HG02642 (cell line): Measurements from ENCODE around the gene CFAP300.

Source experiments
- ATAC-seq: cut with Tn5 transposase; IDR thresholded peaks from one replicate; pipeline ENCODE4 v1.9.1; 2021; ENCODE audit warnings: mild to moderate bottlenecking; ENCODE audit not compliant: unreplicated experiment, poor library complexity

The CFAP300 gene

DNA sequence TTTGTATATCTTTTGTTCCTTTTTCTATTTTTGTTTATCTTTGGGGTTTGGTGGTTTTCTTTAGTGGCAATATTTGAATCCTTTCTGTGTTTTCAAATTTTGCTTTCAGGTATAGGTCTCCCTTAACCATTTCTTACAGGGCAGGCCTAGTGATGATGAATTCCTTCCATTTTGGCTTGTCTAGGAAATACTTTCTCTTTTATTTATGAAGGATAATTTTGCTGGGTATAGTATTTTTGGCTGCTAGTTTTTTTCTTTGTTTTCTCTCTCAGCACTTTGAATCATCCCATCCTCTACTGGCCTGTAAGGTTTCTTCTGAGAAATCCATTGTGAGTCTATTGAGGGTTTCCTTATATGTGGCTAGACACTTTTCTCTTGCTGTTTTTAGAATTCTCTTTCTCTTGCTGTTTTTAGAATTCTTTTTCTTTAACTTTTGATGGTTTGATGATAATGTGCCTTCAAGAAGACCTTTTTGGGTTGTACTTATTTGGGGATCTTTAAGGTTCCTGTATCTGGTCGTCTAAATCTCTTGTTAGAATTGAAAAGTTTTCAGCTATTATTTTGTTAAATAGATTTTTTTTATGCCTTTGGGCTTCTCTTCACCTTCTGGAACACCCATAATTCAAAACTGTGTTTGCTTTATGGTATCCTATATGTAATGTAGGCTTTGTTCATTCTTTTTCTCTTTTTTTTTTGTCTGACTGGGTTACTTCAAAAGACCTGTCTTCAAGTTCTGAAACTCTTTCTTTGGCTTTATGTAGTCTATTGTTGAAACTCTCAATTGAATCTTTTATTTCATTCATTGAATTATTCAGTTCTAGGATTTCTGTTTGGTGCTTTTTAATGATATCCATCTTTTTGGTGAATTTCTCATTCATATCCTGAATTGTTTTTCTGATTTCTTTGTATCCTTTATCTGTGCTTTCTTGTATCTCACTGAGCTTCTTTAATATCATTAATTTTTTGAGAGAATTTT, 24.5 kb downstream of the CFAP300 start:
- ATAC-seq, result no peak

DNA sequence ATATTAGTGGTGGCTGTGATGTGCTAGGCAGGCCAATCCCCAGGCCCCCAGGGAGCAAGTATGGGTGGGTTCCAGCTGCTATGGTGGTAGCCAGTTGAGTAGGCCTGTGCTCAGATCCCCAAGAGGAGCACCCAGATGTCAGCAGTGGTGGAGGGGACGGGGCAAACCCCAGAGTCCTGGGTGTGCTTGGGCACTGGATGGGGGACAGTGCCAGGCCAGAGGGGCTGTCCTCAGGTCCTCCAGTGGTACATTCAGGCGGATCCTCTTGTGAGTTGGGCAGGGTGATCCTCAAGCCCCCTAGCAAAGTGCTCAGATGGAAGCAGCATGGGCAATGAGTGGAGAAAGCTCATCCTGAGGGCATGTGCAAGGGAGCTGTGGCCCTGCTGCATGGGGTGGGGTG, 26.0 kb downstream of the CFAP300 start:
- no peak for ATAC-seq

DNA sequence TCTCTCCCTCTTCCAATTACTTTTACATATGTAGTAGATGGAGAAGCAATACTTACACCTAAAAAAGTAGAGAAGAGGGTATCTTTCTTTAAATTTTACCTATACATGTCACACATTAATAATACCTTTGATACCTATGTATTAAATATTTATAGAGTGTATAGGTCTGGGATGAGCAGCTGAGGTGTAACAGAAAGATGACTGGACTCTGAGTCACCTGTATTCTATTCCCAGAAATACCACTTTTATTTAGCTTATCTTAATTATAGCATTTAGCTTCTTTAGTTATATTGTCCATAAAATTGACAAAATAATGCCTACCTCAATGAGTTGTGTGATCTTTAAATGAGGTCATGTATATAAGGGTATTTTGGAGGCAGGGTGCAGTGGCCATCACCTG, 32.4 kb downstream of the CFAP300 start:
- no peak for ATAC-seq

DNA sequence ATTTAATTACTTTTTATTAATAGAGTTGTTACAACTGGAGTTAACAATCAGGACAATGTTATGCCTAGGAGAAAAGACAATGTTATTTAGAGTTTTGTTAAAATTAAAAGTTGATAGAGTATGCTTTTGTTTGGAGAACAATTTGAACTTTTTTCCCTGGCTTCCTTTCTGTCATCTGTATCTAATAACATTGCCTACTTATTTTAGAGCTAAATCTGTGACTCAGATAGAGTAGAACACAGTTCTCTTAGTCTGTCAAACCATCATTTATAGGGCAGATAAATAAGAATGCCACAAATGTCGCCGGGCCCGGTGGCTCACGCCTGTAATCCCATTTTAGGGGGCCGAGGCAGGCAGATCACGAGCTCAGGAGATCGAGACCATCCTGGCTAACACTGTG, 34.1 kb downstream of the CFAP300 start:
- no peak for ATAC-seq

DNA sequence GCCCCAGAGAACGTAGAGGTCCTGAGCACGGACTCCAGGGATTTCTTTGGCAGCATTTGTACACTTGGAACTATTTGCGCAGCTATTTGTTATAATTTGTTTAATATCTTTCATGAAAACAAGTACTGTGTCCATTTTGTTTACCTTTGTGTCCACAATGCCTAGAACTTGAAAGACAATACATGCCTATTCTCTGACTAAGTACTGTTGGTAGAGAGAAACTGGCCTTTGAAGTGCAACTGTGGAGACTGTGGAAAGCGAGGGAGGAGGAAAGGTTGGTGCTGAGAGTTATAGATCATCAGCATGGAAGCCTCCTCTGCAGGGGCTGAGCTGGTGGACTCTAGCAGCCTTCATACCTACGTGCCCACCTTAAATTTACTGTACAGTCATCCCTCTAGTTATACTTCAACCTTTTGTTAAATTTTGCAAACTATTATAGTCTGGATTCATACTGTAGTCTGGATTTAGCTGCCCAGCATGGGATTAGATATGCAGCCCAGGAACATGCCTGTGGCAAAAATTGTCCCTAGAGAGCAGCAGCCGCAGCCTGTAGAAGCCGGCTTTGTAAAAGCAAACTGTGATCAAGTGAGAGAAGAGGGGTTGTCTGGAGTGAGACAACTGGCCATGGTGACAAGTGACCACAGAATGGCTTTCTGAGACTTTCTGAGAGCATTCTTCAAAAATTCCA, 38.8 kb downstream of the CFAP300 start:
- no peak for ATAC-seq

DNA sequence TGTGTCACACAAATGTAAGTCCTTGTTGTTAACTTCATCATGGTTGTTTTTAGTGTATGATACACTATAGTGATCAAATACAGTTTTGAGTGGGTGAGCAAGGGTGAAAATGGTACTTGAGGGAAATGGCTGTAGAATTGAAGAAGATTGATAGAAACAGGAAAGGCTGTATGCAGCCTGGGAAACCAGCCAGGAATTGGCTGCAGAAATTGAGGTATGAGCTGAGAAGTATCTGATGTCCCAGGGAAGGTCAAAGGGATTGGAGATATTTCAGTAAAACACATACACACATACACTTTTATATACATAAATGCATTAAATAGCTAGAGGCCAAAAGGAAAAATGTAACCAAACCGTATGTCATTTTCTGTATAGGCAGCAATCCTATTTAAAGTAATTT, 49.9 kb downstream of the CFAP300 start:
- ATAC-seq, result no peak

DNA sequence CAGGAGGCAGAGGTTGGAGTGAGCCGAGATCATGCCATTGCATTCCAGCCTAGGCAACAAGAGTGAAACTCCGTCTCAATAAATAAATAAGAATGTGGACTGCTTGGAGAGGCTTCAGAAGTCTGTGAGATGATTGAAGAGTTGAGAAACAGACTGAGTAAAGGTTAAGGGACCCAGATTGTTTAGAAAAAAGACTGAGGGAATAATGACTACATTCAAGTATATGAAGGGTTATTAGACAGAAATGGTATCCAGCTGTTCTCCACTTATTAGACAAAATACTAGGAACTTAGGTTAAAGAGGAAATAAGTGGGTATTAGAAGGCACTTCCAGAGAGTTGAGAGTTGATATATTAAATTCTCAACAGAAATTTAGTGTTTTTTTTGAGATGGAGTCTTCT, 52.5 kb downstream of the CFAP300 start:
- no peak for ATAC-seq

DNA sequence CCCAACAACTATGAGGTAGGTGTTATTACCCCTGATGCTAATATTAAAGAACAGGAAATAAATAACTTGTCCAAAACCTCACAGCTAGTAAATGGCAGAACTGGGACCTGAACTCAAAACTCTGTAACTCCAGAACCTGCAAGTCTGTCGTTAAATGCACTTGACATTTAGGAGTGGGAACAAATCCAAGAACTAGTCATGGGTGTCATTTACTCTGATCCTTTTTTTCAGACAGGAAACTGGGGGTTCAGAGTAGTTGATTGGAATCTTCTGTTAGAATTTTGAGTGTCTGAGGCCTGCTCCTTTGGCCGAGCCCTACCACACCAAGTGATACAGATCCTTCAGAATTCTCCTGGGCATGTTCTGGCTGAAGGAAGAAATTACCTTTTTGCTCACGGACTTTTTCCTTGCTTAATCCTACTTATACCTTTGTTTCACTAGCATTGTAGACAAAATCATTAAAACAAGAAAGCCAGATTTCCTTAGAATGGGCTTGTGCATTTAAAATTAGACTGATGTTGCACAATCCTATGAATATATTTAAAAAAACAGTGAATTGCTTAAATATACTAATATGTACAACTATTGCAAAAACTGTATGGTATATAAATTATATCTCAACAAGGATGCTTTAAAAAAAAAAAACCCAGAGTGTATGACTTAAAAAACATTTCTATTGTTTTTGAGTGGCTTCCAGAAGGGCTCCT, 61.6 kb downstream of the CFAP300 start:
- ATAC-seq, result no peak

DNA sequence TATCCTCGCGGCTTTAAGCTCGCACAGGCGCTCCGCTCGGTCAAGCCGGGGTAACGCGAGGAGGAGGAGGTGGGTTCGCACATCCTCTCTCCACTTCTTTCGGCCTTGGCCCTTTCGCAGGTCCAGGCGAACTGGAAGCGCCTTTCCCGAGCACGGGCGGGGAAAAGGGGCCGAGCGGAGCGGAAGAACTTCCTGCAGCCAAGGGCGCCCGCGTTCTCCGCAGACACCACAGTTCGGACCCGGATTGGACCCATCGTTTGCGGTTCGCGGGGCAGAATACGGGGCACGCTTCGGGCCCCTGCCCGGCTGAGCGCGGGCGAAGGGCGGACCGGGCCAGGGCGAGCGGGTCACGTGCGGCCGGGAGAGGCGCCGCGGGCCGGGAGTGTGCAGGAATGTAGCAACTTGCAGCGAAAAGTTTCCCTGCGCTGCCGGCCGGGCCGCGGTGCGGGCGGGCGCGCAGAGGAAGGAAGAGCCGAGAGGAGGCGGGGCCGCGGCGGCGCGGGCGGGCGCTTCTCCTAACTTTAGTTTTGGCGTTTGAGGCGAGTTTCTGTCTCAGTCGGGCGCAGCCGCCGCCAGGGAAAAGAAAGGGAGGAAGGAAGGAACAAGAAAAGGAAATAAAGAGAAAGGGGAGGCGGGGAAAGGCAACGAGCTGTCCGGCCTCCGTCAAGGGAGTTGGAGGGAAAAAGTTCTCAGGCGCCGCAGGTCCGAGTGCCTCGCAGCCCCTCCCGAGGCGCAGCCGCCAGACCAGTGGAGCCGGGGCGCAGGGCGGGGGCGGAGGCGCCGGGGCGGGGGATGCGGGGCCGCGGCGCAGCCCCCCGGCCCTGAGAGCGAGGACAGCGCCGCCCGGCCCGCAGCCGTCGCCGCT, 62.9 kb downstream of the CFAP300 start, which contains the start of gene YAP1:
TSS of gene YAP1 (plus strand) at position 552 of the 865 bp plus-strand sequence. CDS start 402 bp downstream, outside the sequence.
- peak; percentile 89 for ATAC-seq

DNA sequence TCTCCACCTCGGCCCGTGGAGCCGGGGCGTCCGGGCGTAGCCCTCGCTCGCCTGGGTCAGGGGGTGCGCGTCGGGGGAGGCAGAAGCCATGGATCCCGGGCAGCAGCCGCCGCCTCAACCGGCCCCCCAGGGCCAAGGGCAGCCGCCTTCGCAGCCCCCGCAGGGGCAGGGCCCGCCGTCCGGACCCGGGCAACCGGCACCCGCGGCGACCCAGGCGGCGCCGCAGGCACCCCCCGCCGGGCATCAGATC, 63.4 kb downstream of the CFAP300 start:
- ATAC-seq, result peak; percentile 20

DNA sequence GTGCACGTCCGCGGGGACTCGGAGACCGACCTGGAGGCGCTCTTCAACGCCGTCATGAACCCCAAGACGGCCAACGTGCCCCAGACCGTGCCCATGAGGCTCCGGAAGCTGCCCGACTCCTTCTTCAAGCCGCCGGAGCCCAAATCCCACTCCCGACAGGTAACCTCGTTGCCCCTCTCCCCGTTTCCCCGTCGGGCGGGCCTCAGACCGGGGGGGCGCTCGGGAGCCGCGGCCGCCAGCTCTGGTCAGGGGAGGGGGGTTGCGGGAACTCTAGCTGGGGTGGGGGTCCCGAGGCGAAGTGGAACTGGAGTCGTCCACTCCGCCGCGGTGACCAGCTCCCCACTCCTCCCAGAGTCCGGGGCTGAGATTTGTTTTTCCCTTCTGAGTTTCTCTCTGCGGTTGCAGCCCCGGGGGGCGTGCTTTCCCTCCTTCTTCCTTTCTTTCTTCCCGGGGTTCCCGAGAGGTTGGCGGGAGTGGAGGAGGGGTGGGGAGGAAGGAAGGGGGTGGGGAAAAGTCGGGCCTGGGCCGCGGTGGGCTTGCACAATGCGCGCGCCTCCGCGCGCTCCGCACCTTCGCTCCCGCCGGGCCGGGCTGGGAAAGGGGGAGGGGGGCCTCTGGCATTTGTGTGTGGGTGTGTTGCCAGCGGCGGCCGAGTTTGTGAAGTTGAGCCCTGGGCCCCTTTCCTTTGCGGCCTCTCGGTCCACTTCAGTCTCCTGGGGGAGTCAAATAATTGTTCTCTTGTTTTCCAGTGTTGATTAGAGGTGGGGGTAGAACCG, 64.0 kb downstream of the CFAP300 start:
- ATAC-seq, result no peak

DNA sequence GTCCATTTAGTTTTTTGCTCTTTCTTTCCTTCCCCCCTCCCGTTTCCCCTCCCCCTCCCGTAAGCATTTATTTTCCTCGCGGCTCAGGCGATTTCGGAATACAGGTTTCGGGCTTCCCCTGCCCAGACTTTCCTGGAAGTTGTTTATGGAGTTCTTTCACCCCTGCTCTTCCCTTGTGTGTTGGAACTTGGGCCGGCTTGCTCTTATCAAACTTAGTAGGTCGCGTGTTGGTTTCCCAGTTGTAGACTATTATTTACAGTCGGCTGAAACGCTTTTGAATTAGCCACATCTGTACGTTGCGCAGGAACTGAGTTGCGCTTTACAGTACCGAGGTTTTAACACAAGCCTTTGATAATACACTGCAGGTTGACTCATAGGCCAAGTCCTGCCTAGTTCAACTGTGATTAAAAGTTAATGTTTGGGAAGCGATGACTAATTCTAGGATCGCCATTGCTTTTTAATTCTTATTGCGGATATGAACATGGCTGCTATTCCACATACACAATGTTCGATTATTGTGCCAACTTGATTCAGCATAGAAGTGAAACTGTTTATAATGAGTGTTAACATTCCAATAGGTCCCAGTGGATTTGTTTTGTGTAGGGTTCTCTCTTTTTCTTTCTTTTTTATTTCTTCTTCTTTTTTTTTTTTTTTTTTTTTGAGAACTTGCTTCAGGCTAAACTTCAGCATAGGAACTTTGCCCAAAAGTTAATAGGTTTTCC, 64.7 kb downstream of the CFAP300 start:
- ATAC-seq, result no peak

DNA sequence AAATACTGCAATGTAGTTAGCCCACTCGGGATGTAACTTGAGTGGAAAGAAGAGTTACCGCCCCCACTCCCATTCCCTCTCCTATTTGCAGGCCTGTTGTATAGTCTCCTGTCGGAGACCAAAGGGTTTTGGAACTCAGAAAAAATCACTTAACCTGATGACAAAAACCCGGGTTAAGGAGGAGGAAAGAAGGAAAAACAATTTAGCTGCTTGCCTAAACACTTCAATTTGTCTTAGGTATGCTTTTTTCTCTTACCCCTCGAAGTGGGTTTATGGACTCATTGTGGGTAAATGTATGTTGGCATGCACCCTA, 65.2 kb downstream of the CFAP300 start:
- ATAC-seq, result no peak

DNA sequence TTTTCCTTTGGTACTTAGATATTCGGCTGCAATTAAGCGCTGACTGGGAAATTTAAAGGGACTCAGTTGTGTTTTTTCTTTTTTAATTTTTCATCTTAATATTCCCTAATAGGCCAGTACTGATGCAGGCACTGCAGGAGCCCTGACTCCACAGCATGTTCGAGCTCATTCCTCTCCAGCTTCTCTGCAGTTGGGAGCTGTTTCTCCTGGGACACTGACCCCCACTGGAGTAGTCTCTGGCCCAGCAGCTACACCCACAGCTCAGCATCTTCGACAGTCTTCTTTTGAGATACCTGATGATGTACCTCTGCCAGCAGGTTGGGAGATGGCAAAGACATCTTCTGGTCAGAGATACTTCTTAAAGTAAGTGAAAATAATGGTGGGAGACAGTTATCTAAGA, 66.8 kb downstream of the CFAP300 start:
- ATAC-seq, result no peak

DNA sequence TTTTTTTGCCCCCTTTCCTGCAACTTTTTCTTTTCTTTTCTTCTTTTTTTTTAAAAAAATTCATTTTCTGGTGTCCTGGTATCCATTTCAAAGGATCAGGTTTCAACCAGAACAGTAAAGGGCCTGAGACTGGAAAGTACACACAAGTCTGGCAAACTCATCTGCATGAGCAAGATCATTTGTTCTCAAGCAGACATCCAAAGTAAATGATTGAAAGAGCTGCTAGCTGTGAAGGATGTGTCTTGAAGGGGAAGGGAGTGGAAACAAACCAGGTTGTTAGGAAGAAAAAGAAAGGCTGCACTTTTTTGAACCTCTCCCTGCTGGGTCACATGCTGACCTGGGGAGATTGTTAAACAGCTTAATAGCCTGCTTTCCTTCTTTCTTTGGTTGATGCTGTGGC, 68.3 kb downstream of the CFAP300 start:
- no peak for ATAC-seq

DNA sequence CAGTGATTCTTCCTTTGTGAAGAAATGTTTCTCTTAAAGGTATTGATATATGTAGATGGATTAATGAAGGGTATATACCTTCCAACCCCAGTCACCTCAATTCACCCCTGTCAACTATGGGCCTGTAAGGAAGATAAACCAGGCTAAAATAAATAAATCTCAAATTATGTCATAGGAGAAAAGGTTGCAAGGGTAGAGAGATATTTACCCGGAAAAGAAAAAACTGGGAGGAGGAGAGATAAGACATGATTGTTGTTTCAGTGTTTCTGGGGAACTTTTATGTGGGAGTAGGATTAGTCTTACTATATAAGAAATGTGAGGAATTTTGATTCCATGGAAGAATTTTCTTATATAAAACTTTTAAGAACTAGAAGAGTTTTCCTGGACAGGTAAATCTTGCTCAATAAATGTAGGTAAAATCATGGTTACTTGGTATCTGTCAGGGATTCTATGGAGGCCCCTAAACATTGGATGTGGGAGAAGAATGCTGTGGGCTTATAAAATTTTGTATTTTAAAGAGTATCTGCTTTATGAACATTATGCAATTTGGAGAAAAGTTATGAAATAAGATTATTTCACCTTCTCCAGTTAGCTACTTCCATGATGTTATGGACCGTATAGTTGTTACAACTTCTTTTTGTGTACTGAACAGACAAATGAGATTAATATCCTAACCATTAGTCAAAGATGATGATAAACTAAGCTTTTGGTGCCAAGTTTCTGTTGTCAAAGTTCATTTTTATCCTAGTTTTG, 69.4 kb downstream of the CFAP300 start:
- no peak for ATAC-seq

DNA sequence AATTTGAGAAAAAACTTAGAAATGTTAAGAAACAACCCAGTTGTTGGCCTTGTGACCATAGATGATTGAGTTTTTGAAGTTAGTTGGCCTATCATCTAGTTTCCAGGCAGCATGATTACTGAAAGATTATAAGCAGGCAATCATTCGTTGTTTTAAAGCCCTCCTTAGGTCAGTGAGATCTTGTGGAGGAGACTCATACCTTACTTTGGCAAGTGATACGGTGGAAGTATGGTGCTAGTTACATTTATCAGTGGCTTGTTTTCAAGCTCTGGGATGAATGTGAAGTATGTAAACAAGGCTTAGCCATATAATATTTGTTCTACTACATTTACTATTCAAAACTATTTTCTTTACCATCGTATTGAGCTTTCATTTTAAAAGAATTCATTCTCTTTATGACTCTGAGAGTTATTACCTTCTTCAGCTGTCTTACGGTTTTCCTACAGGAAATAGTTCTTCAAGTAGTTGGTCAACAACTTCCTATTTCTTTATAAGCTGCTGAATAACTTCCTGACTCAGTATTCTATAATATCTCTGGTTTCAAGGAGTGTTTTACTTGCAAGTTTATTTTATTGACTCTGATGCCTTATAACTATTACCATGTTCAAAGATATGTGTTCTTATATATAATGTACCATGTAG, 70.4 kb downstream of the CFAP300 start:
- ATAC-seq, result no peak

DNA sequence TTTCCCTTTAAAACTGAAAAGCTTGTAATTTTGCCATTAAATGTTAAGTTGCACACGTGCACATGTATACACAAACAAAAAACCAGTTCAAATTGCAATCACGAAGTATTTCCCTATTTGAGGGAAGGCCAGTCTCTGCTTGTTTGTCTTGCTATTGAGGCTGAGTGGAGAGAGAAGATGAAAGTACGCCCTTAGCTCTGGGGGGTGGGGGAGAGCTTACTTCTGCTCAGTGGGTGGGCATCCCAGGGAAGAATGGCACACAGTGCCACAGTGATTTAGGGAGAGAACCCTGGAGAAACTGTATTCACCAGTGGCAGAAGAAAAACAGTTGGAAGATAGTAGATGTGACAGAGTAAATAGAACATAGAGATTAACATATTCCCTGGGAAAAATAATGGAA, 71.7 kb downstream of the CFAP300 start:
- no peak for ATAC-seq
